ENCODE results near the gene MCF2L. TPM values are rescaled to one million over a fixed set of nuclear protein-coding genes. Genes with fewer than 3 reads are reported as not detected.
A peak's percentile ranks its signal among the peaks of the same experiment; 100 is the strongest.

MCF2L gene
- total and polyA plus RNA-seq, 5 donors from 2014 or later, result 0.34 to 22.2 (median 1.3) TPM

- peaks cover 0 to 14% (median 0%) of the 10 kb centered on the region in 4 donors for H3K4me1 Mint-ChIP-seq
- no peaks in the 10 kb centered on the region for H3K27me3 Mint-ChIP-seq
- H3K4me3 Mint-ChIP-seq, result no peak overlapping the region
- Histone ChIP-seq H3K4me3 (ENCODE audit: low read depth, low read length) (no peak overlapping the region), H3K4me1 (ENCODE audit: control insufficient read depth, insufficient read depth, low read length, poor library complexity, severe bottlenecking) (no peaks in the 10 kb centered on the region), H3K27me3 (ENCODE audit: control insufficient read depth, insufficient read depth, low read length) (no peaks in the 10 kb centered on the region), H3K36me3 (ENCODE audit: control insufficient read depth, insufficient read depth, low read length) (no peaks in the 10 kb centered on the region), H3K9me3 (ENCODE audit: control insufficient read depth in 2 of 2, low read length in 2 of 2) (no peaks in the 10 kb centered on the region), H3K27ac (ENCODE audit: insufficient read depth, low read length, poor library complexity, severe bottlenecking) (no peak overlapping the region)
- no peak overlapping the region for H3K27ac Mint-ChIP-seq
- no peak for ATAC-seq (ENCODE audit: low read depth in 2 of 2)
- H3K9me3 Mint-ChIP-seq, result no peaks in the 10 kb centered on the region
- no peak for DNase-seq
- no peaks in the 10 kb centered on the region for H3K36me3 Mint-ChIP-seq
Observed at GRCh38 chr13:112998521-112999280, 29.7 kb downstream of the MCF2L start.

GRCh38 chr13:112999414-113000177 is 30.6 kb downstream of the MCF2L start:
- Histone ChIP-seq H3K4me3 (ENCODE audit: low read depth, low read length) (no peak overlapping the region), H3K9me3 (ENCODE audit: control insufficient read depth in 2 of 2, low read length in 2 of 2) (no peaks in the 10 kb centered on the region), H3K27ac (ENCODE audit: insufficient read depth, low read length, poor library complexity, severe bottlenecking) (no peak overlapping the region), H3K36me3 (ENCODE audit: control insufficient read depth, insufficient read depth, low read length) (no peaks in the 10 kb centered on the region), H3K27me3 (ENCODE audit: control insufficient read depth, insufficient read depth, low read length) (no peaks in the 10 kb centered on the region), H3K4me1 (ENCODE audit: control insufficient read depth, insufficient read depth, low read length, poor library complexity, severe bottlenecking) (no peaks in the 10 kb centered on the region)
- no peak overlapping the region for H3K27ac Mint-ChIP-seq
- DNase-seq, result no peak
- H3K36me3 Mint-ChIP-seq, result no peaks in the 10 kb centered on the region
- H3K4me1 Mint-ChIP-seq, result peaks cover 0 to 14% (median 0%) of the 10 kb centered on the region in 4 donors
- H3K9me3 Mint-ChIP-seq, result no peaks in the 10 kb centered on the region
- no peak overlapping the region for H3K4me3 Mint-ChIP-seq
- ATAC-seq (ENCODE audit: low read depth in 2 of 2), result no peak
- no peaks in the 10 kb centered on the region for H3K27me3 Mint-ChIP-seq

GRCh38 chr13:113000575-113000974 is 31.6 kb downstream of the MCF2L start:
- H3K27ac ChIP-seq (ENCODE audit: insufficient read depth, low read length, poor library complexity, severe bottlenecking), result no peak overlapping the region
- no peak for DNase-seq
- no peaks in the 10 kb centered on the region for H3K27me3 Mint-ChIP-seq
- H3K4me1 ChIP-seq (ENCODE audit: control insufficient read depth, insufficient read depth, low read length, poor library complexity, severe bottlenecking), result no peaks in the 10 kb centered on the region
- H3K4me1 Mint-ChIP-seq, result peaks cover 0 to 17% (median 0%) of the 10 kb centered on the region in 4 donors
- H3K9me3 Mint-ChIP-seq, result no peaks in the 10 kb centered on the region
- no peak overlapping the region for H3K4me3 ChIP-seq (ENCODE audit: low read depth, low read length)
- H3K4me3 Mint-ChIP-seq, result no peak overlapping the region
- no peak for ATAC-seq (ENCODE audit: low read depth in 2 of 2)
- H3K36me3 ChIP-seq (ENCODE audit: control insufficient read depth, insufficient read depth, low read length), result no peaks in the 10 kb centered on the region
- no peaks in the 10 kb centered on the region for H3K9me3 ChIP-seq (ENCODE audit: control insufficient read depth in 2 of 2, low read length in 2 of 2)
- H3K36me3 Mint-ChIP-seq, result no peaks in the 10 kb centered on the region
- H3K27ac Mint-ChIP-seq, result no peak overlapping the region
- H3K27me3 ChIP-seq (ENCODE audit: control insufficient read depth, insufficient read depth, low read length), result no peaks in the 10 kb centered on the region

GRCh38 chr13:113001241-113002140 is 32.5 kb downstream of the MCF2L start:
- H3K4me1 ChIP-seq (ENCODE audit: control insufficient read depth, insufficient read depth, low read length, poor library complexity, severe bottlenecking), result no peaks in the 10 kb centered on the region
- Mint-ChIP-seq H3K27ac (no peak overlapping the region), H3K9me3 (no peaks in the 10 kb centered on the region), H3K4me3 (peak overlapping the region in 2 of 4 donors; percentile 32 to 33), H3K36me3 (no peaks in the 10 kb centered on the region), H3K27me3 (no peaks in the 10 kb centered on the region), H3K4me1 (peaks cover 0 to 17% (median 0%) of the 10 kb centered on the region in 4 donors)
- ATAC-seq (ENCODE audit: low read depth in 2 of 2) (peak in 1 of 2 donors; percentile 30), DNase-seq (no peak)
- no peaks in the 10 kb centered on the region for H3K9me3 ChIP-seq (ENCODE audit: control insufficient read depth in 2 of 2, low read length in 2 of 2)
- H3K27ac ChIP-seq (ENCODE audit: insufficient read depth, low read length, poor library complexity, severe bottlenecking), result no peak overlapping the region
- H3K36me3 ChIP-seq (ENCODE audit: control insufficient read depth, insufficient read depth, low read length), result no peaks in the 10 kb centered on the region
- no peaks in the 10 kb centered on the region for H3K27me3 ChIP-seq (ENCODE audit: control insufficient read depth, insufficient read depth, low read length)
- no peak overlapping the region for H3K4me3 ChIP-seq (ENCODE audit: low read depth, low read length)

- Mint-ChIP-seq H3K27ac (peak overlapping the region in 1 of 3 donors; percentile 32), H3K36me3 (no peaks in the 10 kb centered on the region), H3K9me3 (no peaks in the 10 kb centered on the region), H3K4me3 (no peak overlapping the region), H3K27me3 (no peaks in the 10 kb centered on the region), H3K4me1 (peaks cover 0 to 17% (median 0%) of the 10 kb centered on the region in 4 donors)
- Histone ChIP-seq H3K27ac (ENCODE audit: insufficient read depth, low read length, poor library complexity, severe bottlenecking) (no peak overlapping the region), H3K36me3 (ENCODE audit: control insufficient read depth, insufficient read depth, low read length) (no peaks in the 10 kb centered on the region), H3K27me3 (ENCODE audit: control insufficient read depth, insufficient read depth, low read length) (no peaks in the 10 kb centered on the region), H3K4me3 (ENCODE audit: low read depth, low read length) (no peak overlapping the region), H3K9me3 (ENCODE audit: control insufficient read depth in 2 of 2, low read length in 2 of 2) (no peaks in the 10 kb centered on the region), H3K4me1 (ENCODE audit: control insufficient read depth, insufficient read depth, low read length, poor library complexity, severe bottlenecking) (no peaks in the 10 kb centered on the region)
- ATAC-seq (ENCODE audit: low read depth in 2 of 2), result no peak
- DNase-seq, result no peak
Observed at GRCh38 chr13:113002206-113002912, 33.3 kb downstream of the MCF2L start.

- Mint-ChIP-seq H3K9me3 (no peaks in the 10 kb centered on the region), H3K27me3 (no peaks in the 10 kb centered on the region), H3K27ac (peak overlapping the region in 1 of 3 donors; percentile 32), H3K36me3 (no peaks in the 10 kb centered on the region), H3K4me3 (no peak overlapping the region), H3K4me1 (peaks cover 0 to 17% (median 0%) of the 10 kb centered on the region in 4 donors)
- H3K9me3 ChIP-seq (ENCODE audit: control insufficient read depth in 2 of 2, low read length in 2 of 2), result no peaks in the 10 kb centered on the region
- no peaks in the 10 kb centered on the region for H3K27me3 ChIP-seq (ENCODE audit: control insufficient read depth, insufficient read depth, low read length)
- H3K4me1 ChIP-seq (ENCODE audit: control insufficient read depth, insufficient read depth, low read length, poor library complexity, severe bottlenecking), result no peaks in the 10 kb centered on the region
- H3K4me3 ChIP-seq (ENCODE audit: low read depth, low read length), result no peak overlapping the region
- H3K36me3 ChIP-seq (ENCODE audit: control insufficient read depth, insufficient read depth, low read length), result no peaks in the 10 kb centered on the region
- no peak for ATAC-seq (ENCODE audit: low read depth in 2 of 2)
- H3K27ac ChIP-seq (ENCODE audit: insufficient read depth, low read length, poor library complexity, severe bottlenecking), result no peak overlapping the region
- DNase-seq, result no peak
Observed at GRCh38 chr13:113002913-113003290, 33.9 kb downstream of the MCF2L start.

- no peak overlapping the region for H3K27ac Mint-ChIP-seq
- ATAC-seq (ENCODE audit: low read depth in 2 of 2), result no peak
- H3K9me3 ChIP-seq (ENCODE audit: control insufficient read depth in 2 of 2, low read length in 2 of 2), result no peaks in the 10 kb centered on the region
Observed at GRCh38 chr13:113004126-113004525, 35.1 kb downstream of the MCF2L start.

More at GRCh38 chr13:113004126-113004525, 35.1 kb downstream of the MCF2L start:
- no peaks in the 10 kb centered on the region for H3K9me3 Mint-ChIP-seq
- peaks cover 0 to 17% (median 0%) of the 10 kb centered on the region in 4 donors for H3K4me1 Mint-ChIP-seq
- H3K4me3 Mint-ChIP-seq, result no peak overlapping the region
- no peaks in the 10 kb centered on the region for H3K36me3 Mint-ChIP-seq
- no peaks in the 10 kb centered on the region for H3K27me3 Mint-ChIP-seq
- H3K36me3 ChIP-seq (ENCODE audit: control insufficient read depth, insufficient read depth, low read length), result no peaks in the 10 kb centered on the region
- H3K4me1 ChIP-seq (ENCODE audit: control insufficient read depth, insufficient read depth, low read length, poor library complexity, severe bottlenecking), result no peaks in the 10 kb centered on the region
- H3K27me3 ChIP-seq (ENCODE audit: control insufficient read depth, insufficient read depth, low read length), result no peaks in the 10 kb centered on the region
- no peak for DNase-seq
- H3K27ac ChIP-seq (ENCODE audit: insufficient read depth, low read length, poor library complexity, severe bottlenecking), result no peak overlapping the region
- H3K4me3 ChIP-seq (ENCODE audit: low read depth, low read length), result no peak overlapping the region
